Type B pancreatic cell (in vitro differentiated cells): ENCODE results near the gene NTM. TPM values are rescaled to one million over a fixed set of nuclear protein-coding genes. Genes with fewer than 3 reads are reported as not detected.
"Not testable (repeated sequence)": the region's sequence is repeated elsewhere in the genome, so short reads cannot be mapped to it uniquely, and the experiment has no call there.

Source experiments
- DNase-seq: peaks from one replicate; pipeline ENCODE4 v3.0.0; 2021; ENCODE audit warnings: mixed read lengths; ENCODE audit not compliant: unreplicated experiment; ENCODE audit errors: extremely low spot score
- H3K27ac Mint-ChIP-seq: 2 replicates; pipeline ENCODE4 v1.8.0; 2021; ENCODE audit warnings: mild to moderate bottlenecking, mixed read lengths
- H3K27me3 Mint-ChIP-seq: 2 replicates; pipeline ENCODE4 v1.8.0; 2021; ENCODE audit warnings: mixed read lengths
- H3K36me3 Mint-ChIP-seq: 2 replicates; pipeline ENCODE4 v1.8.0; 2021; ENCODE audit warnings: mixed read lengths
- H3K4me1 Mint-ChIP-seq: one replicate; pipeline ENCODE4 v1.8.0; 2021; ENCODE audit warnings: mixed read lengths; ENCODE audit not compliant: unreplicated experiment
- H3K4me3 Mint-ChIP-seq: 2 replicates; pipeline ENCODE4 v1.8.0; 2021; ENCODE audit warnings: mild to moderate bottlenecking, mixed read lengths
- H3K9me3 Mint-ChIP-seq: 2 replicates; pipeline ENCODE4 v1.8.0; 2021; ENCODE audit warnings: mixed read lengths
- total RNA-seq: library from RNA; stranded (reverse); gene quantifications from 2 replicates; pipeline ENCODE4 v1.2.1, GENCODE V29; 2021; ENCODE audit warnings: low replicate concordance
- TF ChIP-seq, protein P1 (sequence below): fragments of 200-600 bp; sonication (generic); conservative IDR thresholded peaks from 2 replicates; pipeline ENCODE4 v1.5.0; 2021; ENCODE audit warnings: antibody characterized with exemption, mild to moderate bottlenecking

NTM gene
- total RNA-seq, 1 donor from 2014 or later = 19.2 TPM

DNA sequence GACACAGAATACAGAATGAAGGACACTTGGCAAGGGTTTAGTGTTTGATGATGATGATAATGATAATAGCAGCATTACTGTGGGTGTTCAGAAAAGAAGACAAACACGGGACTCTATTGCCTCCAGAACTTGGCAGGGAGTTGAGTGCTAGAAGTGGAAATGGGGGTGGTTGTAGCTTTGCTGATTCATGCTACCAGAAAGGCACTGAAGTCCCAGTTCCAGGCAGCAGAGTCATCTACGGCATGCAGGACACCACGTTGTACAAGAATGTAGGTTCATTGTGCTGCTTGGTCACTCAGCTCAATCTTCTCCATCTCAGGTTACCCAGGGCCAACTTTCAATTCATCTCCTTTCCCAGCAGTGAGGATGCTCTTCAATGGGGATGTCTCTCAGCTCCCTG is 115.7 kb downstream of the NTM start:
- no peaks in the 10 kb centered on the region for H3K36me3 Mint-ChIP-seq
- peaks cover 21% of the 10 kb centered on the region for H3K27me3 Mint-ChIP-seq
- H3K4me1 Mint-ChIP-seq = peaks cover 11% of the 10 kb centered on the region
- no peaks in the 10 kb centered on the region for H3K9me3 Mint-ChIP-seq
- H3K27ac Mint-ChIP-seq = no peak overlapping the region
- TF ChIP-seq, protein P1, sequence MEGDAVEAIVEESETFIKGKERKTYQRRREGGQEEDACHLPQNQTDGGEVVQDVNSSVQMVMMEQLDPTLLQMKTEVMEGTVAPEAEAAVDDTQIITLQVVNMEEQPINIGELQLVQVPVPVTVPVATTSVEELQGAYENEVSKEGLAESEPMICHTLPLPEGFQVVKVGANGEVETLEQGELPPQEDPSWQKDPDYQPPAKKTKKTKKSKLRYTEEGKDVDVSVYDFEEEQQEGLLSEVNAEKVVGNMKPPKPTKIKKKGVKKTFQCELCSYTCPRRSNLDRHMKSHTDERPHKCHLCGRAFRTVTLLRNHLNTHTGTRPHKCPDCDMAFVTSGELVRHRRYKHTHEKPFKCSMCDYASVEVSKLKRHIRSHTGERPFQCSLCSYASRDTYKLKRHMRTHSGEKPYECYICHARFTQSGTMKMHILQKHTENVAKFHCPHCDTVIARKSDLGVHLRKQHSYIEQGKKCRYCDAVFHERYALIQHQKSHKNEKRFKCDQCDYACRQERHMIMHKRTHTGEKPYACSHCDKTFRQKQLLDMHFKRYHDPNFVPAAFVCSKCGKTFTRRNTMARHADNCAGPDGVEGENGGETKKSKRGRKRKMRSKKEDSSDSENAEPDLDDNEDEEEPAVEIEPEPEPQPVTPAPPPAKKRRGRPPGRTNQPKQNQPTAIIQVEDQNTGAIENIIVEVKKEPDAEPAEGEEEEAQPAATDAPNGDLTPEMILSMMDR = no peak
- no peak overlapping the region for H3K4me3 Mint-ChIP-seq
- DNase-seq = no peak

DNA sequence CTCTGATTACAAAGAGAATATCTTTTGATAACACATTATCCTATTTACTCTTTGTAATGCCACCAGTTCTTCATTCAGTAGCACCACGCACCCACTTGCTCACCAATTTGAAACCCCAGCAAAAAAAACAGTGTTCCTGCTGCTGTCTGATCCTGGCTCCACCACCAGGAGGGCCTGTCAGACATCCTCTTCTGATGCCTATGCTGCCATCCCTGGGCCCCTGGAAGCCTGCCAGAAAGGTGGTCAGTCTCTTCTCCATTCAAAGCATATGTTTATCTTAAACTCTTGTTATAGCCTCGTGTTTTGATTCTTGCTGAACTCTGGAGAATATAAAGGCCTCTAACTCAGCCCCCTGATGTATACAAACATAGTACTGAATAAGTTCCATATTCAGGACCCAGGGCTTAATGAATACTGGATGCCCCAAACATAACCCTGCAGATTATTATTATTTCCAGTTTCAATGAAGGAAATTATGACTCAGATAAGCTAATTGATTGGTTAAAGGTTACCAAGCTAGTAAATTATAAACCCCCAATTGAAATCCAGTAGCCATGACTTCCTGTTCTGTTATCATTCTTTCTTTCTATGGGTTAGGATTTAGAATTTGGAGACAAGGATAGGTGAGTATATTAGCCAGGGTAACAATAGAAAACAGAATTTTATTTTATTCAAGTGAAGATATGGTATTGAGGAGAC is 116.7 kb downstream of the NTM start:
- Mint-ChIP-seq H3K27ac (no peak overlapping the region), H3K36me3 (no peaks in the 10 kb centered on the region)
- DNase-seq = no peak

DNA sequence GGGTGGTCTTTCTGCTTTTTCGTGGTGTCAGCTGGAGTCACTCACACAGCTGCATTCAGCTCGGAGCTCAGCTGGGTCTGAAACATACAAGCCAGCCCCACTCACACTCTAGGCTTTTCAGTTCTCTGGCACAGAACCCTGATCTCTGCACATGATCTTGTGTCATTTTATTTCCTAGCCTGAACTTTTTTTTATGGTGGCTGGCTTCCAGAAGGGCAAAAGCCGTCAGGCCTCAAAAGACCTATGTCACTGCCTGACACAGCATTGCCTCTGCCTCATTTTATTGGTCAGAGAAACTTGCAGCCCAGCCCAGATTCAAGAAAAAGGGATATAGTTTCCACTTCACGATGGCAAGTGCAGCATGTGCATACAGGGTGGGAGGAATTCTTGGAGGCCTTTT is 117.8 kb downstream of the NTM start:
- H3K27ac Mint-ChIP-seq = no peak overlapping the region
- H3K27me3 Mint-ChIP-seq = peaks cover 12% of the 10 kb centered on the region
- H3K9me3 Mint-ChIP-seq = no peaks in the 10 kb centered on the region

More for the DNA sequence above, 116.7 kb downstream of the NTM start:
- TF ChIP-seq, protein P1 = no peak
- no peaks in the 10 kb centered on the region for H3K9me3 Mint-ChIP-seq
- H3K27me3 Mint-ChIP-seq = peaks cover 21% of the 10 kb centered on the region
- H3K4me1 Mint-ChIP-seq = peaks cover 2% of the 10 kb centered on the region
- no peak overlapping the region for H3K4me3 Mint-ChIP-seq

DNA sequence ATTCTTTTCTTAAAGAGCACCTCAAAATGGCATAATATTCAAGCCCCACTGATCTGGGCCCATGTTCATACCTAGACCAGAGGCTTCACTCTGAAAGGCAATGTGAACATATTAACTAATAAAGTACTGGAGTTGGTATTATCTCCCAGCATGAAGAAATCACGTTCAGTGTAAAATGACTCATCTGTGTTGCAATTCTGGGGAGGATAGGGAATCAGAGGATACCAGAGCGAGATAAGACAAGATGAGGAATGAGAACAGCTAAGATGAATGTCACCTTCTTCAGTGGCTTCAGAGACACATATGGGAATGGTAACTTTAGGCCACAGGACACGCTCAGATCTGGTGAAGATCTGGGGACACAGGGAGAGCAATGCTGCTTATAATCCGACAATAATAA is 121.1 kb downstream of the NTM start:
- Mint-ChIP-seq H3K4me1 (no peaks in the 10 kb centered on the region), H3K27ac (no peak overlapping the region), H3K4me3 (no peak overlapping the region), H3K9me3 (no peaks in the 10 kb centered on the region), H3K36me3 (no peaks in the 10 kb centered on the region), H3K27me3 (peaks cover 12% of the 10 kb centered on the region)
- TF ChIP-seq, protein P1 = no peak
- no peak for DNase-seq

More for the DNA sequence above, 117.8 kb downstream of the NTM start:
- no peak overlapping the region for H3K4me3 Mint-ChIP-seq
- no peak for DNase-seq
- no peaks in the 10 kb centered on the region for H3K36me3 Mint-ChIP-seq
- TF ChIP-seq, protein P1 = no peak
- no peaks in the 10 kb centered on the region for H3K4me1 Mint-ChIP-seq

DNA sequence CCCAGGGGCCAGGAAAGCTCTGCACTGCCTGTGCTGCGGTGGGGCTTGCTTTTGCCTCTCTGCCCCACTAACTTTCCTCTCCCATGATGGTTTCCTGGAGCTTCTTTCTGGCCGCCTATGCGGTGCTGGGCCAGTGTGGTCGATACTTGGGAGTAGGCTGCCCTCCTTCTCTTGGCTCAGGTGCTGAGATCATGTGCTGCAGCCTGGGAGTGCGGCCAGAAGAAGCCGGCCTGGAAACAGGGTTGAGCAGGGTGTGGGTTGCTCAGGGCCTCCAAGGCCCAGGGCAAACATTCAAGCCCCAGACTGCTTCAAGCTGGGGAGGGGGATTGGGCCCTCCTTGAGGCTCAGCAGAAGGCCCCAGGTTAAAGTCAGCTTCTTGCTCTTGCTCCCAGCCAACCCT is 125.0 kb downstream of the NTM start:
- Mint-ChIP-seq H3K27ac (no peak overlapping the region), H3K27me3 (peaks cover 8% of the 10 kb centered on the region), H3K36me3 (no peaks in the 10 kb centered on the region), H3K9me3 (no peaks in the 10 kb centered on the region), H3K4me3 (no peak overlapping the region), H3K4me1 (no peaks in the 10 kb centered on the region)
- TF ChIP-seq, protein P1 = no peak
- DNase-seq = no peak

DNA sequence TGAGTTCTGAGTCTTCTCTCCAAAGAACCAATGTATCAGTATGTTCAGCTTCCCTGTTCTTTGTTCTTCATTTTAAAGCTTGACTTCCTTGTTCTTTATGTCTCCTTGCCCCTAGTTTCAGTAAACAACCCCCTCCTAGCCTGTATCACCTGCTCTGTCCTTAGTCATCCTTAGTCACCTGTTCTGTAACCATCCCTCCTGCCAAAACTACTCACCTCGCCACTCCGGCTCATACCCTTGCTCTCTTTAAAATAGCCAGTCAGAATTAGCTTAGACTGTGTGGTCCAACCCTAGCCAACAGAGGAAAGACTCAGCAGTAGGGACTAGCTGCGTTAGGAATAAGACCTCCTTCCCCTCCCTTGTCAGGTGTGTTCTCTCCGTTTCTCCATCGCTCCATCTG is 127.3 kb downstream of the NTM start:
- not testable (repeated sequence) for DNase-seq

More for the DNA sequence above, 127.3 kb downstream of the NTM start:
- peaks cover 15% of the 10 kb centered on the region for H3K27me3 Mint-ChIP-seq
- not testable (repeated sequence) for H3K9me3 Mint-ChIP-seq, H3K27ac Mint-ChIP-seq, H3K4me3 Mint-ChIP-seq, H3K36me3 Mint-ChIP-seq, H3K4me1 Mint-ChIP-seq
